HepG2 (cell line): Measurements from ENCODE around the gene FGGY. TPM values are rescaled to one million over a fixed set of nuclear protein-coding genes. Genes with fewer than 3 reads are reported as not detected.

ENCODE experiments used
- ATAC-seq: fragments of 200-7000 bp; cut with Tn5 transposase; 3 replicates; pipeline ENCODE4 v1.9.1; 2020; ENCODE audit warnings: mild to moderate bottlenecking, moderate library complexity
- BruUV-seq: library from RNA; stranded (reverse); fragments of 400-500 nt; replicated peaks from 2 replicates; lab custom pipeline; 2021; lab: Mats Ljungman, UMichigan
- CTCF ChIA-PET: fragments of 300-600 bp; formaldehyde crosslinking; extraction: SDS; loops from one replicate; lab custom pipeline; 2021; ENCODE audit warnings: low total read pairs, inconsistent platforms, low intra/inter-chr PET ratio; lab: Yijun Ruan, JAX
- POLR2A ChIA-PET: fragments of 350-600 bp; sonication (Branson Sonifier 250); formaldehyde crosslinking; loops from one replicate; lab custom pipeline; 2020; ENCODE audit warnings: antibody characterized with exemption, inconsistent platforms; lab: Yijun Ruan, JAX
- DNase-seq: peaks from one replicate; pipeline ENCODE4 v3.0.0-alpha.2; 2015; ENCODE audit warnings: low spot score
- FAIRE-seq: peaks from 3 replicates; lab custom pipeline; 2011; peaks lifted over from hg19 to GRCh38; lab: Jason Lieb, UNC
- H2AFZ ChIP-seq: one replicate; pipeline ENCODE4 v1.6.1; 2011; ENCODE audit warnings: low read length, inconsistent platforms
- H3K27ac ChIP-seq: fragments of 300-600 bp; 3 replicates; pipeline ENCODE4 v1.8.0; 2011; ENCODE audit warnings: mixed run types, mild to moderate bottlenecking, mixed read lengths, low read length, inconsistent platforms; ENCODE audit not compliant: insufficient read depth; ENCODE audit errors: extremely low read length
- H3K27me3 ChIP-seq, 2 experiments: fragments of 200-600 bp in 1 of 2; 2 replicates in 1 of 2; 3 replicates in 1 of 2; pipeline versions ENCODE4 v1.6.0 to v1.8.0; 2011; ENCODE audit warnings: low read length in 2 of 2, mild to moderate bottlenecking in 2 of 2, moderate library complexity in 2 of 2, inconsistent platforms in 1 of 2; ENCODE audit not compliant: insufficient read depth in 2 of 2, control insufficient read depth in 1 of 2
- H3K36me3 ChIP-seq, 2 experiments: fragments of 200-600 bp in 1 of 2; replicated peaks in 1 of 2; 2 replicates in 1 of 2; 3 replicates in 1 of 2; pipeline versions ENCODE4 v1.5.1 to v1.8.0; 2011; ENCODE audit warnings: low read length in 2 of 2, inconsistent platforms in 1 of 2; ENCODE audit not compliant: insufficient read depth in 2 of 2, control insufficient read depth in 1 of 2
- H3K4me1 ChIP-seq: 2 replicates; pipeline ENCODE4 v1.5.1; 2012; ENCODE audit warnings: low read length, inconsistent platforms; ENCODE audit not compliant: insufficient read depth
- H3K4me2 ChIP-seq: 2 replicates; pipeline ENCODE4 v1.6.0; 2011; ENCODE audit warnings: low read depth, low read length, inconsistent platforms
- H3K4me3 ChIP-seq, 3 experiments: fragments of 200-600 bp in 1 of 3; sonication (generic), shearing (Covaris generic) in 1 of 3; replicated peaks in 1 of 3; 2 replicates each; pipeline ENCODE4 v1.5.1; 2011 to 2016; ENCODE audit warnings: low read length in 3 of 3, inconsistent platforms in 2 of 3, low read depth in 2 of 3, mild to moderate bottlenecking in 2 of 3, control low read depth in 1 of 3, mixed read lengths in 1 of 3; ENCODE audit not compliant: insufficient read depth in 1 of 3
- H3K79me2 ChIP-seq: one replicate; pipeline ENCODE4 v1.6.1; 2011; ENCODE audit warnings: low read length, inconsistent platforms; ENCODE audit not compliant: insufficient read depth
- H3K9ac ChIP-seq: 2 replicates; pipeline ENCODE4 v1.6.0; 2011; ENCODE audit warnings: mild to moderate bottlenecking, low read depth, low read length, inconsistent platforms; ENCODE audit not compliant: insufficient read depth
- H3K9me3 ChIP-seq: 2 replicates; pipeline ENCODE4 v1.5.1; 2012; ENCODE audit warnings: mild to moderate bottlenecking, low read length
- H4K20me1 ChIP-seq: 2 replicates; pipeline ENCODE4 v1.6.0; 2011; ENCODE audit warnings: inconsistent platforms, mild to moderate bottlenecking, low read length, moderate library complexity; ENCODE audit not compliant: insufficient read depth
- AHR ChIP-seq: IDR thresholded peaks from 2 replicates; pipeline ENCODE4 v1.6.1; 2018; ENCODE audit warnings: missing genetic modification reagents, missing compliant biosample characterization
- CBX5 ChIP-seq: sonication (generic); formaldehyde crosslinking; IDR thresholded peaks from 2 replicates; pipeline ENCODE4 v1.4.0; 2020; ENCODE audit warnings: missing genetic modification reagents, borderline replicate concordance
- E2F5 ChIP-seq: sonication (generic); formaldehyde crosslinking; conservative IDR thresholded peaks from 2 replicates; pipeline ENCODE4 v1.4.0; 2020; ENCODE audit warnings: missing genetic modification reagents
- ESRRA ChIP-seq: sonication (generic); formaldehyde crosslinking; IDR thresholded peaks from 2 replicates; pipeline ENCODE4 v1.5.1; 2020; ENCODE audit warnings: mild to moderate bottlenecking, low read depth, missing genetic modification reagents
- KDM2A ChIP-seq: sonication (generic); formaldehyde crosslinking; IDR thresholded peaks from 2 replicates; pipeline ENCODE4 v1.4.0; 2020; ENCODE audit warnings: low read depth, missing genetic modification reagents, borderline replicate concordance
- MEIS1 ChIP-seq: sonication (generic); formaldehyde crosslinking; IDR thresholded peaks from 2 replicates; pipeline ENCODE4 v1.9.0; 2021; ENCODE audit warnings: mild to moderate bottlenecking, missing genetic modification reagents, moderate library complexity, borderline replicate concordance
- PAX8 ChIP-seq: sonication (generic); formaldehyde crosslinking; IDR thresholded peaks from 2 replicates; pipeline ENCODE4 v1.8.0; 2022; ENCODE audit warnings: mild to moderate bottlenecking, missing genetic modification reagents, borderline replicate concordance
- PHF21A ChIP-seq: sonication (generic); formaldehyde crosslinking; IDR thresholded peaks from 2 replicates; pipeline ENCODE4 v1.5.0; 2020; ENCODE audit warnings: mild to moderate bottlenecking, missing genetic modification reagents
- ZNF256 ChIP-seq: sonication (generic); formaldehyde crosslinking; conservative IDR thresholded peaks from 2 replicates; pipeline ENCODE4 v1.4.0; 2020; ENCODE audit warnings: missing genetic modification reagents
- ZNF263 ChIP-seq: sonication (generic); formaldehyde crosslinking; IDR thresholded peaks from 2 replicates; pipeline ENCODE4 v1.4.0; 2020; ENCODE audit warnings: missing genetic modification reagents
- ZNF572 ChIP-seq: sonication (generic); formaldehyde crosslinking; IDR thresholded peaks from 2 replicates; pipeline ENCODE4 v1.5.1; 2020; ENCODE audit warnings: mild to moderate bottlenecking, missing genetic modification reagents
- ZNF644 ChIP-seq: IDR thresholded peaks from 2 replicates; pipeline ENCODE4 v1.6.1; 2016; ENCODE audit warnings: low read depth
- WGBS: methylation state at CpG from one replicate; pipeline ENCODE4 v1.1.6; 2017; ENCODE audit warnings: low lambda C conversion rate; 5-methylcytosine and 5-hydroxymethylcytosine counted together
- in situ Hi-C: cut with HindIII; loops from 2 replicates; pipeline ENCODE4 v1.10.0; 2017; ENCODE audit warnings: low pct_unique_long_range_greater_than_20kb; ENCODE audit not compliant: extremely low pct_ligation_motif_present
- intact Hi-C: fragments of 100-400 bp; cut with micrococcal nuclease; formaldehyde crosslinking; loops from one replicate; pipeline ENCODE4 v1.10.0; 2022; ENCODE audit not compliant: unreplicated experiment
- polyA plus RNA-seq, 8 experiments: library from polyadenylated mRNA; depleted of rRNA in 3 of 8; stranded (reverse) in 7 of 8; unstranded in 1 of 8; fragments of >200 nt; fragmentation: Illumina TruSeq in 4 of 8; extraction: Trizol in 4 of 8; gene quantifications; 2 replicates each; pipeline versions ENCODE4 v1.2.1 to v1.2.3, GENCODE V29; 2011 to 2016; ENCODE audit warnings: low read depth in 4 of 8, missing spikeins in 1 of 8, mixed read lengths in 1 of 8; ENCODE audit not compliant: insufficient read depth in 1 of 8
- total RNA-seq, 5 experiments: library from RNA; depleted of rRNA; stranded (reverse); fragments of >200 nt; fragmentation: Illumina TruSeq; extraction: Trizol; gene quantifications; 2 replicates each; pipeline ENCODE4 v1.2.3, GENCODE V29; 2016; ENCODE audit warnings: low read depth in 1 of 5
- TF ChIP-seq, protein P1 (sequence below): IDR thresholded peaks from 2 replicates; pipeline ENCODE4 v1.6.1; 2016; ENCODE audit warnings: low read depth
- TF ChIP-seq, protein P2 (sequence below): sonication (generic); formaldehyde crosslinking; IDR thresholded peaks from 2 replicates; pipeline ENCODE4 v1.5.1; 2020; ENCODE audit warnings: mild to moderate bottlenecking, missing genetic modification reagents, borderline replicate concordance

FGGY gene
- total and polyA plus RNA-seq, 2 of the 13 experiments (the other 11 are each of a cell fraction or from before 2014, with no cell fraction given), result 15.7 to 27.5 TPM

DNA sequence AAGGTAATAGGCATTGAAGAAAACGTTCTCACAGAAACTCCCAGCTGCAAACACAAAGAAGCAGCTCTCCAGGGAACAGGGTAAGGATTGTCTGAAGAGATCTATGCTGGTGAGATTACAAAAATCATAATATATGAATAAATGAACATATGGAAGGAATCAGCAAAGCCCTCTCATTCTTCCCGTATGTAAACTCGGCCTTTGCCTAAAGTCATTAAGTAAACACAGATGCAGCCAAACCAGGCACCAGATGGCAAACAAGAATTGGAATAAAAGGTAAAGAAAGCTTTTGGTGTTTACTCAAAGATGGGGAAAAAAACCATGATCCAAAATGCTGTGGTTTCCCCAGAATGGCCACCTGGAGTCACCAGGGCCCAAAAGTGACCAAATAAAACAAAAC, 441.3 kb downstream of the FGGY start (continued):
- TF ChIP-seq, protein P1, sequence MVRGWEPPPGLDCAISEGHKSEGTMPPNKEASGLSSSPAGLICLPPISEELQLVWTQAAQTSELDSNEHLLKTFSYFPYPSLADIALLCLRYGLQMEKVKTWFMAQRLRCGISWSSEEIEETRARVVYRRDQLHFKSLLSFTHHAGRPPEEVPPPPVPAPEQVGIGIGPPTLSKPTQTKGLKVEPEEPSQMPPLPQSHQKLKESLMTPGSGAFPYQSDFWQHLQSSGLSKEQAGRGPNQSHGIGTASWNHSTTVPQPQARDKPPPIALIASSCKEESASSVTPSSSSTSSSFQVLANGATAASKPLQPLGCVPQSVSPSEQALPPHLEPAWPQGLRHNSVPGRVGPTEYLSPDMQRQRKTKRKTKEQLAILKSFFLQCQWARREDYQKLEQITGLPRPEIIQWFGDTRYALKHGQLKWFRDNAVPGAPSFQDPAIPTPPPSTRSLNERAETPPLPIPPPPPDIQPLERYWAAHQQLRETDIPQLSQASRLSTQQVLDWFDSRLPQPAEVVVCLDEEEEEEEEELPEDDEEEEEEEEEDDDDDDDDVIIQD (CRISPR knock-in tag), result peak; percentile 26; the same call in 1 of the 2 replicates

GRCh38 chr1:59738591-59739015, 441.7 kb downstream of the FGGY start:
- no peaks in the 10 kb centered on the region for H4K20me1 ChIP-seq
- TF ChIP-seq KDM2A (no peak), ESRRA (CRISPR knock-in tag) (no peak), ZNF644 (CRISPR knock-in tag) (no peak), ZNF263 (CRISPR knock-in tag) (no peak), MEIS1 (CRISPR knock-in tag) (no peak), ZNF572 (no peak), PAX8 (CRISPR knock-in tag) (no peak), AHR (no peak), CBX5 (CRISPR knock-in tag) (no peak), E2F5 (no peak), PHF21A (CRISPR knock-in tag) (no peak), ZNF256 (no peak)
- TF ChIP-seq, protein P2, sequence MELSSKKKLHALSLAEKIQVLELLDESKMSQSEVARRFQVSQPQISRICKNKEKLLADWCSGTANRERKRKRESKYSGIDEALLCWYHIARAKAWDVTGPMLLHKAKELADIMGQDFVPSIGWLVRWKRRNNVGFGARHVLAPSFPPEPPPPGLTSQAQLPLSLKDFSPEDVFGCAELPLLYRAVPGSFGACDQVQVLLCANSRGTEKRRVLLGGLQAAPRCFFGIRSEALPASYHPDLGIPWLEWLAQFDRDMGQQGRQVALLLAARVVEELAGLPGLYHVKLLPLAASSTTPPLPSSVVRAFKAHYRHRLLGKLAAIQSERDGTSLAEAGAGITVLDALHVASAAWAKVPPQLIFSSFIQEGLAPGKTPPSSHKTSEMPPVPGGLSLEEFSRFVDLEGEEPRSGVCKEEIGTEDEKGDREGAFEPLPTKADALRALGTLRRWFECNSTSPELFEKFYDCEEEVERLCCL (CRISPR knock-in tag), result no peak
- CTCF ChIA-PET, result no interaction called here
- POLR2A ChIA-PET, result no interaction called here
- H2AFZ ChIP-seq, result no peak overlapping the region
- peaks cover 23% of the 10 kb centered on the region for H3K9me3 ChIP-seq
- H3K36me3 ChIP-seq, result no peaks in the 10 kb centered on the region; a peak in 1 of 5 replicates
- no peaks in the 10 kb centered on the region for H3K27me3 ChIP-seq
- peaks cover 25% of the 10 kb centered on the region for H3K4me1 ChIP-seq
- no peak overlapping the region for H3K27ac ChIP-seq
- in situ Hi-C loops (no loop called here), intact Hi-C loops (no loop called here)
- BruUV-seq, result no TSS peak
- 92% methylated on average over 2 of the region's 2 CpGs for WGBS
- no peak for FAIRE-seq
- no peaks in the 10 kb centered on the region for H3K79me2 ChIP-seq
- H3K9ac ChIP-seq, result no peak overlapping the region
- H3K4me3 ChIP-seq, result no peak overlapping the region
- ATAC-seq, result no peak
- DNase-seq, result peak; percentile 53
- no peak overlapping the region for H3K4me2 ChIP-seq
